HepG2 (cell line): ENCODE measurements around the gene TLDC2. TPM values are rescaled to one million over a fixed set of nuclear protein-coding genes. Genes with fewer than 3 reads are reported as not detected.

Source experiments
- EED ChIP-seq: sonication (generic); formaldehyde crosslinking; IDR thresholded peaks from 2 replicates; pipeline ENCODE4 v1.5.0; 2020; ENCODE audit warnings: mild to moderate bottlenecking, missing genetic modification reagents
- ERF ChIP-seq: IDR thresholded peaks from 2 replicates; pipeline ENCODE4 v1.6.1; 2018; ENCODE audit warnings: missing biosample characterization, missing genetic modification reagents
- HCFC1 ChIP-seq: fragments of 150-350 bp; IDR thresholded peaks from 2 replicates; pipeline ENCODE4 v1.6.1; 2014; ENCODE audit warnings: low read depth, low read length
- HDAC6 ChIP-seq: fragments of 200-600 bp; sonication (generic); IDR thresholded peaks from 2 replicates; pipeline ENCODE4 v1.7.0; 2017; ENCODE audit warnings: mild to moderate bottlenecking, antibody characterized with exemption, low read length, low read depth
- MXD1 ChIP-seq: sonication (generic); formaldehyde crosslinking; IDR thresholded peaks from 2 replicates; pipeline ENCODE4 v1.4.0; 2020; ENCODE audit warnings: mild to moderate bottlenecking, missing genetic modification reagents
- PRDM4 ChIP-seq: sonication (generic); formaldehyde crosslinking; IDR thresholded peaks from 2 replicates; pipeline ENCODE4 v1.9.0; 2021; ENCODE audit warnings: missing genetic modification reagents, borderline replicate concordance
- TBL1XR1 ChIP-seq: fragments of 150-350 bp; IDR thresholded peaks from 2 replicates; pipeline ENCODE4 v1.6.1; 2014; ENCODE audit warnings: borderline replicate concordance, low read length; ENCODE audit not compliant: partially characterized antibody
- TFAP4 ChIP-seq: sonication (generic); IDR thresholded peaks from 2 replicates; pipeline ENCODE4 v1.6.1; 2016; ENCODE audit warnings: low read depth, borderline replicate concordance
- THAP7 ChIP-seq: sonication (generic); formaldehyde crosslinking; IDR thresholded peaks from 2 replicates; pipeline ENCODE4 v1.8.1; 2023; ENCODE audit warnings: mild to moderate bottlenecking, missing genetic modification reagents
- ZBTB14 ChIP-seq: sonication (generic); formaldehyde crosslinking; IDR thresholded peaks from 2 replicates; pipeline ENCODE4 v1.4.0; 2020; ENCODE audit warnings: missing genetic modification reagents
- ZFY ChIP-seq: sonication (generic); formaldehyde crosslinking; IDR thresholded peaks from 2 replicates; pipeline ENCODE4 v1.4.0; 2020; ENCODE audit warnings: missing genetic modification reagents
- ZNF142 ChIP-seq: sonication (generic); formaldehyde crosslinking; IDR thresholded peaks from 2 replicates; pipeline ENCODE4 v1.4.0; 2020; ENCODE audit warnings: missing genetic modification reagents
- ZNF180 ChIP-seq: sonication (generic); formaldehyde crosslinking; IDR thresholded peaks from 2 replicates; pipeline ENCODE4 v1.4.0; 2020; ENCODE audit warnings: low read depth, missing genetic modification reagents, borderline replicate concordance
- ZNF326 ChIP-seq: sonication (generic); formaldehyde crosslinking; IDR thresholded peaks from 2 replicates; pipeline ENCODE4 v1.4.0; 2020; ENCODE audit warnings: missing genetic modification reagents, borderline replicate concordance
- polyA plus RNA-seq, 8 experiments: library from polyadenylated mRNA; depleted of rRNA in 3 of 8; stranded (reverse) in 7 of 8; unstranded in 1 of 8; fragments of >200 nt; fragmentation: Illumina TruSeq in 4 of 8; extraction: Trizol in 4 of 8; gene quantifications; 2 replicates each; pipeline versions ENCODE4 v1.2.1 to v1.2.3, GENCODE V29; 2011 to 2016; ENCODE audit warnings: low read depth in 4 of 8, missing spikeins in 1 of 8, mixed read lengths in 1 of 8; ENCODE audit not compliant: insufficient read depth in 1 of 8
- total RNA-seq, 5 experiments: library from RNA; depleted of rRNA; stranded (reverse); fragments of >200 nt; fragmentation: Illumina TruSeq; extraction: Trizol; gene quantifications; 2 replicates each; pipeline ENCODE4 v1.2.3, GENCODE V29; 2016; ENCODE audit warnings: low read depth in 1 of 5

TLDC2 gene
- total and polyA plus RNA-seq, 2 of the 13 experiments (the other 11 are each of a cell fraction or from before 2014, with no cell fraction given), result 1.5 to 1.6 TPM

GRCh38 chr20:36886859-36887751 is 11.2 kb downstream of the TLDC2 start (continued):
- TF ChIP-seq TBL1XR1, result no peak
- no peak for TF ChIP-seq HDAC6
- TF ChIP-seq ZBTB14 (CRISPR knock-in tag), result no peak
- no peak for TF ChIP-seq EED (CRISPR knock-in tag)
- no peak for TF ChIP-seq ZNF142 (CRISPR knock-in tag)
- no peak for TF ChIP-seq MXD1
- peak; percentile 82; the same call in 1 of the 2 replicates for TF ChIP-seq THAP7 (CRISPR knock-in tag)
- TF ChIP-seq HCFC1, result no peak
- TF ChIP-seq PRDM4 (CRISPR knock-in tag), result no peak
- TF ChIP-seq TFAP4, result no peak
- TF ChIP-seq ZNF180 (CRISPR knock-in tag), result no peak
- peak; percentile 95; the same call in 1 of the 2 replicates for TF ChIP-seq ERF (CRISPR knock-in tag)
- no peak for TF ChIP-seq ZNF326
- peak; percentile 60 for TF ChIP-seq ZFY (CRISPR knock-in tag)
